HG02610 (cell line): ENCODE measurements around the gene CD34.

Experiments
- ATAC-seq: cut with Tn5 transposase; IDR thresholded peaks from one replicate; pipeline ENCODE4 v1.9.1; 2021; ENCODE audit warnings: mild to moderate bottlenecking, moderate library complexity; ENCODE audit not compliant: unreplicated experiment

The CD34 gene

DNA sequence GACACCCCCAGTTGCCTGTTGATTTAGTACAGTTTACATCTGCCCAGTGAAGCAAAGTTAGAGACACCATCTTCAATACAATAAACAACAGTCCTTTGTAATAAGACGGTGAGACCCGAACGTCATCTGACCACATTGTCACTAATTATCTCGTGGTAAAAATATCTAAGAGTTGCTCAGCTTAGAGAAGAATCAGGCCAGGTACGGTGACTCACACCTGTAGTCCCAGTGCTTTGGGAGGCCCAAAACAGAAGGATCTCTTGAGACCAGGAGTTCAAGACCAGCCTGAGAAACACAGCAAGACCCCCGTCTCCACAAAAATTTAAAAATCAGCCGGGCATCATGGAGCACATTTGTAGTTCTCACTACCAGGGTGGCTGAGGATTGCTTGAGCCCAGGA, 53.5 kb downstream of the CD34 start:
- ATAC-seq = no peak

DNA sequence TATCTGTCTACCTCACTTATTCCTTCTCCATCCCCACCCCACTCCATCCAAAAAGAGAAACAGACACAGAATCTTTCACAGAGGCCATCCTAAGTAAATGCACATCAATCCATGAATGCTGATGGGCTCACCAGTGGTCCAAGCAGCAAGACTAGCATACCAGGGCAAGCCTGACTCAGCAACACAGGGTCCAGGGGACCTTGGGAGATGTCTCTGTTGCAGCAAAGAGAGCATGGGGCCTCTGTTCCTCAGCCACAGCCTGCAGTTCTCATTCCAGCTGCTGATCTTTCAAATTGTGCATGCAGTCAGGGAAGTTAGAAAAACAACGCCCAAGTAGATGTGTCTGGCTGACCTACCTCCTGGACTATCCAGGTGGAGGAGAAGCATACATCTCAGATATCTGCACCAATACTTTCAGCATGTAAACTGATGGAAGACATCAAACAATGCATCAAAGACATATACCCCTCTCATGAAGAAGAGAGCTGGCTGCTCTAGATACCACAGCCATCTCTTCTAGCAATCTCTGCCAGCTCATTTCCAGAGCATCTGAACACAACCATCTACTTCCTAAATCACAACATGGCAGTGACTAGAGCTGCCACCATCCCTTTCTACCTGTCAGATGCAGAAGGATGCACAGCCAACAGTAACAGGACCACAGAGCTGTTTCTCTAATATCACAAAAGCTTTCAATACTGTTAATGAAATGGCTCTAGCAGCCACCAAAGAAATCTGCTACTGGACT, 54.5 kb downstream of the CD34 start:
- no peak for ATAC-seq

- no peak for ATAC-seq
Measured at GRCh38 chr1:207854001-207854400, 56.9 kb downstream of the CD34 start.

- ATAC-seq = no peak
Measured at GRCh38 chr1:207853372-207853757, 57.6 kb downstream of the CD34 start.

DNA sequence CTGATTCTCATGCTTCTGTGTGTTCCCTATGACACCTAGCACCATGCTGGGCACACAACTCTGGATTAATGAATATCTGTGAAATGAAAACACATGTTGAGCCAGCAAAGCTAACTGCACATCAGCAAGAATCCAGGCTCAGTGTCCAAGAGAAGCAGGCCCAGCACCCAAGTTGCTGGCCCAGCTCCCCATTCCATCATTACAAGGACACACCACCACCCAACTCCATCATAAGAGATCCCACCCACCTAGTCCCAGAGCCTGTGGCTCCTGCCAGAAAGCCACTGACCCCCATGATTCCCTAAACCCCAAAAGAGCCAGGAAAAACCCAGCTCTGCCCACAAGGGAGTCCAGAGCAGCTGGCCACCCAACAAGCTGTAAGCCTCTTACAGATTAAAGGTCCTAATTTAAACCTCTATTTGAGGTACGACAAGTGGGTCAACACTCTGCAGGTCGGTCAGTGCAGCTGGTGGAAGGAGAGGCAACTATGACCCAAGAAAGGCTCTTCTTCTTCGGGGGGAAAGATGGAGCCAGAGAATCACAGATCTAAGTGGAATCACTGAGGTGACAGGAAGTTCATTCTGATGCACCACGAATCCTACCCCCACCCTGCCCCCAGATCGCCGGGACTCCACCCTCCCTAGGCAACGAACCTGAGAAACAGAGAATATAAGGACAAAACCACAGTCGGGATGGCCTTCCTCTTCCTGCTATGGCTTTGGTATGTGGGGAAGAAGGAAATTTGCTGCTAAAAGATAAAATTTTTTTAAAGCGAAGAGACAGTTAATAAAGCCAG, 58.2 kb downstream of the CD34 start:
- ATAC-seq = no peak

DNA sequence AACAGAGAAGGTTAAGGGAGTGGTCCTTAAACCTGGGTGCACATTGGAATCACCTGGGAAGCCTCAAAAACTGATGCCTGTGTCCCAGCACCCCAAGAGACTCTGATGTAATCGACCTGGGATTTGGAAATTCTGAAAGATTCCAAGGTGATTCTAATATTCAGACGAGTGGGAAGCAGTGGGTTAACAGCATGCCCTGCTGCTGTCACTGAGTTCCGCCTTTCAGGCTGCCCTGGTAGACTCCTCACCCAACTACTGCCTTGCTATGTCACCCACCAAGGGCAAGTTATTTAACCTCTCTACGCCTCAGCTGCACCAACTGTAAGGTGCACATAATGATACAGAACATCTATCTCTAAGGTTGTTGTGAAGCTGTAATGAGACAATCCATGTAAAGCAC, 59.2 kb downstream of the CD34 start:
- ATAC-seq = no peak

DNA sequence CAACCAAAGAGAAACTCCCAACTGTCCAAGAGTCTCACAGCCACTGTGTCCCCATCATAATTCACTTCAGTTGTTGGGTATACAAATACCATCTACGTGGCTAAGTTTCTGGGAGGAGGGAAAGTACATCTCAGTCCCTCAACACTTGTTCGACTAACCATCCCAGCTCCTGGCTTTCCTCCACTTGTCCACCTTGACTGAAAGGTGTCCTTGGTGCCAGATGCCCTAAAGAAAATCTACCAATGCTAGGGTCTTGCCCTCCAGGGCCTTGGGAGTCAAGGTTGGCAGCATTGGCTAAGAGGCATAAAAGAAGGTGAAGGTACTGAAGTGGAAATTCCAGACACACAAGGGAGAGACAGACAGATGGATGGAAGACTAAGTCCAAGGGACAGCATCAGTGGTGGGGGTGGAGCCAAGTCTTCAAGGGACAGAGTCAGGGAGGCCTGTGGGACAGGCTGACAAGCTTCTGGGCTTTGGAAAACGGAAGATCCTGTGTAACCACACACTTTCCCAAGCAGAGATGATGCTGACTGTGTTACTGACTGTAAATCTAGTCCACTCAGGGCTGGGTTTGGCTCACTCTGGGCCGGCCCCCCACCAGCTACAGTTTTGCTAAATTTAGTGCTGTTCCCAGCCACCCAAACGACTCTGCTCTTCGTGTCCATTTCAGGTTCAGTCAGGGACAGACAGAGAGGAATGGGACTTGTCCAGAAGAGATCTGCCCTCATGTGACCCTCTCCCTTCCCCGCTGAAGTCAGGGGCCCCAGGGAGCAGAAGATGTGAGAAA, 60.1 kb downstream of the CD34 start:
- ATAC-seq = no peak

DNA sequence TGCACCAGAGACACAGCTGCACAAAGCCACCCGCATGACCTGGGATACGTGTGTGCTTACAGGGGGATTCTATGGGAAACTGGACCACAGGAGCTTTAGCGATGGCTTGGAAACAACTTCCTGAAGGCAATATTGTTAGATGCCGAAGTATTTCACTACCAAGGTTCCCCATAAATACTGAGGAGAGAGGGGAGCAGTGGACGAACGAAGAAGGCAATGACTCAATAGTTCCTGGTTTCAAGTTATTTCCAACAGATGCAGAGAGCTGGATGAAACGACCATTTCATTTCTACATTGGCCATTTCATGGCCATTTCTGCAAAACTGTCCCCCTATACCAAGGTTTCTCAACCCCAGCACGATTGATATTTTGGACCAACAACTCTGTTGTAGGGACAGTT, 61.3 kb downstream of the CD34 start:
- ATAC-seq = no peak

GRCh38 chr1:207849016-207849415, 61.9 kb downstream of the CD34 start:
- no peak for ATAC-seq

DNA sequence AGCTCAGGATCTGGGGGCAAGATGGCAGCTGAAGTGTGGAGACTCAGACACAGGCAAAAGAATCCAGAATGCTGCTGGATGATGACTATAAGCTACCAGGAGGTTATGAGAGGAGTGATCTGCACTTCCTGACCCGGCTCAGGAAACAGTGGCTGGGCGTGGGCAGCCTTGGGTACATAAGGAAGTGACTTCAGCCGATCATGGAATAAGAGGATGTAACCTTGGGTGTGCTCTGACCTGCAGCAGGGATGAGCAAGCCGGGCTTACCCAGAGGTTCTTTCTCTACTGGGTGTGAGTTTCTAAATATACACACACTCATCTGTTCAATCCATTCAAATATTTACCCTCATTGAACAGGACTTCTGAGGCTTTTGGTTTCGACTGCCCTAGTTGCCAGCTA, 62.7 kb downstream of the CD34 start:
- ATAC-seq = peak; percentile 63

- no peak for ATAC-seq
Measured at GRCh38 chr1:207847116-207847515, 63.8 kb downstream of the CD34 start.

DNA sequence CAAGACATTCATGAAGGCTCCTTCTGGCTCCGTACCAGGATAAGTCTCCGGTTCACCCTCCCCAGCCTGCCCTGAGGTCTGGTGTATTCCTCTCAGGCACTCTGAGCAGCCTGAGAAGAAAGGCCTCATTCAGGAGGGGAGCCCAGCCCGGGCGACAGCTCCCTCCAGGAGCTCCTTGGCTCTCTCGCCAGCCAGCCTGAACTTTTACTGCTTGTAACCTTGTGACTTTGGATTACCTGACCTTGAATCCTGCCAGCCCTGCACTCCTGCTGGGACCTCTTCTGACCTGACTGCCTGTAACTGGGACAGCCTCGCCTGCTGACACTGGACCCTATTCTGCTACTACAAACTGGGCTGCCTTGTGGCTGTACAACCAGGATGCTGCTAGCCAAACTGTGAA, 65.8 kb downstream of the CD34 start:
- ATAC-seq = no peak

- ATAC-seq = no peak
Measured at GRCh38 chr1:207844371-207844770, 66.6 kb downstream of the CD34 start.

DNA sequence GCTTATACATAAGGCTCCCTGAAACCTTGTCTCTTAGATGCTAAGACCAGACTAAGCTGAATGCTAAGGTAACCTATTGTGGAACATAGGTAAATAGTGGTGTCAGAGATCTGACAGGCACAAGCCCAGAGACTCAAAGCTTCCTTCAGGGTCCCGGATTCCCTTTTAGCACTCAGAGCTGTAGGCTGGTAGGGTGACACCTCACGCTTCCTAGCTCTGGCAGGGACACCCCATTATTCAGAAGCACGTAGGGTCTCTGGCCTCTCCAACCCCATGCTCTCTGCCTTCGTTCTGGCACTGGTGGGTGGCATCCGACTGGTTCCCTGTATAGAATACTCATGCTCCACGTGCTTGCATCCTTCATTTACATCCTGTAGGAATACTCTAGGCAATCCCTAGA, 68.4 kb downstream of the CD34 start:
- ATAC-seq = no peak

GRCh38 chr1:207841901-207842300, 69.0 kb downstream of the CD34 start:
- ATAC-seq = no peak

GRCh38 chr1:207841293-207841692, 69.6 kb downstream of the CD34 start:
- no peak for ATAC-seq

GRCh38 chr1:207840380-207840779, 70.5 kb downstream of the CD34 start:
- no peak for ATAC-seq

DNA sequence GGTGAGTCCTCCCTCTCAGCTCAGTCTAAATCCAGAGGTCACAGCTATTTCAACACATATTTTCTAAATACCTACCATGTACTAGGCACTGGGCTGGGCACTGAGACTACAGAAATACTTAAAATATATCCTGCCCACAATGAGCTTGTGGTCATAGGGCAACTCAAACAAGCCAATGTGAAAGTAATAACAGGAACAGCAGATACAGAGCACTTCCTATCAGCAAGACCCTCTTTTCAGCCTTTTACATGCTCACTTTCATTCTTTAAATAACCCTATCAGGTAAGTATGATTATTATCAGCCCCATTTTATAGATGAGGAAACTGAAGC, 71.9 kb downstream of the CD34 start:
- ATAC-seq = no peak

DNA sequence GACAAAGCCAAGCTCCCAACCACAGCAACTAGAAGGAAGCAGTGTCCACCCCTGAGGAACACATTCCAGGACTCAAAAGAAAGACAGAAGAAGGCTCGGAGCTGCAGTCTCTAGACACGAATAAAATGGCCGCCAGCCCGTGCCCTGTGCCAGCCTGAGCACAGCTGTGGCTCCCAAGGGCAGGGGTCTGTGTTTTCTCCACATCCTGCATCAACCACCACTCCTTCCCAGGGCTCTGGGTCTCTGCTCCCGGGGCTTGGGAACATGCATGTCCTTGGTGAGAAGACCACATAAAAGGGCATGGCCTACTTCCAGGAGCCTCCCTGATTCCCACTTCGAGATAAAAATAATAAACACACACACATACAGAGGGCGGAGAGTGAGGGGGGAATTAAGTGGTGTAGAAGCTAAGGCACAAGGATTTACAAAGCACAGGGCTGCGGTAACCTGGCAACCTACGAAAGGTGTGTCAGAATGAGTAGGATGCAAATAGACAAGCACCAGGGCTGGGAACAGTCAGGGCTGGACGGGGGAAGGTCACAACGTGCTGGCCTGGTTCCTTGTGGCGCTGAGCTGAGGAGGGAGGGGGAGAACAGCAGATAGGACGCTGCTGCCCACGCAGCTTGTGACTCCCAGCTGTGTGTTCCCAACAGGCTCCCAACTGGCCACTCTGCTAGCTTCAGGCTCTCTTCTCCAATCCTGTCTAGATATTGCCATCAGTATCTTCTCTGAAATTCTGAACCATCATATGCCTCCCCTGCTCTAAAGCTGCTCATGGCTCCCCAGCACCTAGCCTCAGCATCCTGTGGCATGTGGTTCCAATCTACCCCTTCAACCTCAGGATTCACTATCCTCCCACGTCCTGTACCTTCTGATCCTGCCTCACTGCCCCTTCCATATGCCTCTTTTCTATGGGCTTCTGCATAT, 72.5 kb downstream of the CD34 start:
- ATAC-seq = no peak

GRCh38 chr1:207837673-207838072, 73.3 kb downstream of the CD34 start:
- no peak for ATAC-seq
